HG02943 (cell line): Measurements from ENCODE around the gene TBC1D10B.
"Not testable (repeated sequence)": the region's sequence is repeated elsewhere in the genome, so short reads cannot be mapped to it uniquely, and the experiment has no call there.

Experiments
- ATAC-seq: cut with Tn5 transposase; IDR thresholded peaks from one replicate; pipeline ENCODE4 v1.9.1; 2021; ENCODE audit warnings: mild to moderate bottlenecking, low read depth, moderate library complexity; ENCODE audit not compliant: unreplicated experiment

Gene TBC1D10B

DNA sequence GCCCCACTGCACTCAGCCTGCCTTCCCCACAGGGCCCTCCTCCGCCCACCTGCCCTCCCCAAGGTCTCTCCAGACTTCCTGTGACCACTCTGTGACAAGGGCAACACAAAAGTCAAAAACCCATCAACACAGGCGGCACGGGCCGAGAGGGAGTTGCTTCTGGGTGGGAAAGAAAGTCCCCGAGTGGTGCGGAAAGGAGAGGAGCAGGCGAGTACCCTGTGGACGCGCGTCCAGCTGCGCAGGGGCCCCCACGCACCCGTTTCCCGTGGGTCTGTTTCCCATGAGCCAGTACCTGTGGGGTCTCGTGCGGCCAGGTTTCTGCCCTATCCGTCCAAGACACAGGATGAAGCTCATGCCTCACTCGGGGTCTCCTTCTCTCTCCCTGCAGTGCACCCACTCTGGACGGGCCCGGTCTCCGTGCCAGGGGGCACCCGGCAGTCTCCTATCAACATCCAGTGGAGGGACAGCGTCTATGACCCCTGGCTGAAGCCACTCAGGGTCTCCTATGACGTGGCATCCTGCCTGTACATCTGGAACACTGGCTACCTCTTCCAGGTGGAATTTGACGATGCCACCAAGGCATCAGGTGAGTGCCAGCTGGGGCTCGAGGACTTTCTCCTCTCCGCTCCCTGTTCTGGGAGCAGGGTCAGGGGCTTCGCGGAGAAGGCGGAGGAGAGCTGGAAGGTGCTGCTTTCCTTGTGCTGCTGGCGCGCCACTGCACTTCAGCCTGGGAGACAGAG is 27.4 kb downstream of the TBC1D10B start:
- no peak for ATAC-seq

DNA sequence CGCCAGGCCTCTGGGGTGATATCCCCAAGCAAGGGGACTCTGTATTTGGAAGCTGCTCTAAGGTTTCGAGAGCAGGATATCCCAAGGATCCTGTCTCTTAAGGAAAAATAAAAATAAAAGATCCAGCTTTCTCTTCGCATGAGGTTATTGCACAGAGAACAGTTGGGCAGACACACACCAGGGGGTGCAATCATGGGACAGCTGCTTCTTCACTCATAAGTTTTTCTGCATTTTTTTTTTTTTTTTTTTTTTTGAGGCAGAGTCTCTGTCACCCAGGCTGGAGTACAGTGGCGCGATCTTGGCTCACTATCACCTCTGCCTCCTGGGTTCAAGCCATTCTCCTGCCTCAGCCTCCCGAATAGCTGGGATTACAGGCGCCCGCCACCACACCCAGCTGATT is 28.3 kb downstream of the TBC1D10B start:
- ATAC-seq, result not testable (repeated sequence)

DNA sequence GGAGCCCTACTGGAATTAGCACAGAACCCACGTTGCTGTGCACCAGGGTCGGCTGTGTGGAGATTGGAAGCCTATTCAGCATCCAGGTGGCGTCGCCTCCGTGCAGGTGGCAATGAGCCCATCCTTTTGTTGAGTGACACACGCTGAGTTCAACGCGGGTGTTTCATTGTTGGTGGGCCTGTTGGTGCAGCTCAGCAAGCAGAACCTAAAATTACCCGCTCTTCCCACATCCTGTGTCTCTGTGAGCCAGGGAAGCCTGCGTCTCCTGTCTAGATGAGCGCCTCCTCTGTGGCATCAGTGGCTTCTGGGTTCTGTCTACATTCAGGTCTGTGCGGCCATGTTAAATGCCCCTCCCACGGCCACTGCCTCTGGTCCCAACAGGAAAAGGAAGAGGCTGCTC is 29.7 kb downstream of the TBC1D10B start:
- no peak for ATAC-seq

DNA sequence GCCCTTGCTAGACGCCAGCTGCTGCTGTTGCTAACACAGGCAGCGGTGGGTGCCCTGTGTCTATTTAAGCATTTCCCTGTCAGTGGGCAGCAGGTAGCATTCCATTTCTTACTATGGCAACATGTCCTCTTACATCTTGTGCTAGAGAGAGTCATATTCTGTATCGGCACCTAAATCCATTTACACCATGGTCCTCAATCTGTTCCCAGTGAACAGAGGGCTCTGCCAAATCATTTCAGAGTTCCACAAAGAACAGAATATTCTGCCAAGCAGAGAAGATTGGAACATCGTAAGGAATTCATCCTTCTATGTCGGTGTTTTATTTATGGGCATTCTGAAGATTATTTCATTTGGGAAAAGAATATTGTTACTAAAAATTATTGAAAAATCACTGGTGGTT is 31.6 kb downstream of the TBC1D10B start:
- not testable (repeated sequence) for ATAC-seq

DNA sequence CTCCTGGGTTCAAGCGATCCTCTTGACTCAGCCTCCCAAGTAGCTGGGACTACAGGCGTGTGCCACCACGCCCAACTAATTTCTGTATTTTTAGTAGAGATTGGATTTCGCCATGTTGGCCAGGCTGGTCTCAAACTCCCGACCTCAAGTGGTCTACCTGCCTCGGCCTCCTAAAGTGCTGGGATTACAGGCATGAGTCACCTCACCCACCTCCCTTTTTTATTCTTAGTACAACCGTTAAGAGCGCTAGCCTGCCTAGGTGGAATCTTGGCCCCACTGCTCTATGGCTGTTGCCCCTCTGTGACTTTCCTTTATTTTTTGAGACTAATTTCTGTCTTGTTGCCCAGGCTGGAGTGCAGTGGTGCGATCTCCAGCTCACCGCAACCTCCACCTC is 32.3 kb downstream of the TBC1D10B start:
- not testable (repeated sequence) for ATAC-seq

DNA sequence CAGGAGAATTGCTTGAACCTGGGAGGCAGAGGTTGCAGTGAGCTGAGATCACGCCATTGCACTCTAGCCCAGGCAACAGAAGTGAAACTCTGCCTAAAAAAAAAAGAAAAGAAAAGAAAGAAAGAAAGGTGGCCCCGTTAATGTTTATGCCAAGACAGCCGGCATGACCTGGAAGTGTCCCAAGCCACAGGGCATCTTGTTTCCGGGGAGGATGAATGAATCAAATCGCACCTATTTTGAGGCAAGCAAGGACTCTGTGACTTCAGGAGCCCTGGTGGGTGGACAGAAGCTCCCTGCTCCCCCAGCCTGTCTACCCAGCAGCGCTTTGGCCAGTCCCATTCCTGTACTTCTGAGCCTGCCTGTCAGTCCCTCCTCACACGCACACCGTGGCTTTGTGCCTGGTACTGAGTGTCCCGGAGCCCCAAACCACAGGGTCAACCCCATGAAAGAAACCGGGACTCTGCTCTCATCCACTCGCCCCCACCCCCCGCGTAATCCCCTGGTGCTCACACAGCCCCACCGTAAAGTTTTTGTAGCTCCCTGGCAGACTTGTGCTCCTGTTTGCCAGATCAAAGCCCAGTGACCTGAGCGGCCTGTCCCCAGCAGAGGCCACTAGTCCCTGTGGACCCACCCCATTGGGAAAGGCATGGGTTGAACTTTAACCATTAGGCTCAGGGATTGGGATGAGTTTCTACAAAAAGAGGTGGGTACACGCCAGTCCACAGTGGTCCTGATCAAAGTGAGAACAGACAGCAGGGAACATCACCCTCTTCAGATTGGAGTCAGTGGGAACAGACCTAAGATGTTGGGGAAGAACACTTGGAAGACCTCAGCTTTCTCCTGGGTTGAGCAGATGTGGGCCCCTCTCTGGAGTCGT is 34.5 kb downstream of the TBC1D10B start:
- ATAC-seq, result peak; percentile 26

DNA sequence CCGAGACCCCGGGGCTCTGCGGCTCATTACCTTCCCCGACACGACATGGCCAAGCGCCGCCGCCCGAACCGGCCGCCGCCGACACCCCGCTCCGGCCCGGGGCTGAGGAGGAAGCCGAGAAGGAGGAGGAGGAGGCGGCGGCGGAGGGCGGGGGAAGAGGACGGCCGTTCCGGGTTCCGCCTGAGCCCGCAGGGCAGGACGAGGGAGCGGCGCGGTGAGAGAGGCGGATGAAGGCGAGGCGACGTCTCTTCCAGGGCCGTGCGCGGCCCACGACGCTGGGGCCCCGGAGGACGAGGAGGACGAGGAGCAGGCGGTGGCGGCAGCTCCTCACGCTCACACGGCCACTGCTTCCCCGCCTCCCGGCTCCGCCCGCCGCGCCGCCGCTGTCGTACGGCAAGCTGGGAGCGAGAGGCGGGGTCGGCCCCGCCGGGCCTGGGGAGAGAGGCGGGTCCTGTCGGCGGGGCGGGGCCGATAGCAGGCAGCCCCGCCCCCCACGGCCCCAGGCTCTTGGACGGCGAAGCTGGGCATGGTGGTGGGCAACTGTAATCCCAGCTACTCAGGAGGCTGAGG is 35.2 kb downstream of the TBC1D10B start:
- peak; percentile 82 for ATAC-seq

DNA sequence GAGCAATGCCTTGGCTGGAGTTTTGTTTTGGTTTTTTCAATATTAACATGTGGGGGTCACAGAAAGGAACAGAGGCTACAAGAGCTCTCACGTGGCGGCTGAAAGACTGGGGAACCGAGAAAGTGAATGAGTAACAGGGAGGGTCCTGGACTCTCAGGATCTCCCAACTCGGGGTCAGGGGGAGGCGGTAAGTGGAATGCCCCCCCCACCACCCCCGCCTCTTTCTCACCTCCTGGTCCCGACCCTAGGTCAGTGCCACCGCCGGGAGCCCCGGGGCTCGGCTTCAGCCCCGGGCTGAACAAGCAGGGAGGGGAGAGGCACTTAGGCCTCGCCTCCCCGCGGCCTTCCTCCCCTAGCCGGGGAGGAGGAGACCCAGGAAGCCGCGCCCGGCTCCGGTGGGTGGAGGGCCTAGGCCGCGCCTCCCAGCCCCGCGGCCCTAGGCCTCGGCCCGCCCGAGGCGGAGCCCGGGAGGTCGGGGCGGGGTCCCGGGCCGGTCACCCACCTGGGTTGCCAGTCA is 35.8 kb downstream of the TBC1D10B start:
- ATAC-seq, result peak; percentile 80

DNA sequence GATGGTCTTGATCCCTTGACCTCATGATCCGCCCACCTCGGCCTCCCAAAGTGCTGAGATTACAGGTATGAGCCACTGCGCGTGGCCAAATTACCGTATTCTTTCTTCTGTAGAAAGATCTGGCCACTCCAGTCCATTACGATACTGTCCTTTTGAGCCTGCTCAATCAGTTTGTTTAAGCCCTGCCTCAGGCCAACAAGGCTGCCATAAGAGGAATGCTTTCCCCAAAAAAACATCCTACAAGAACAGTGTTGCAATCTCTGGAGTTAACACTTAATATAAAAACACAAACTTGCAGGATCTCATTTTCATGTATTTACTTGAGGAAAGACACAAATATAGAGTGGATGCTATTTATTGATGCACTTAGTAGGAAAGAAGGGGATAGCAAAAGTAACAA is 46.1 kb downstream of the TBC1D10B start:
- ATAC-seq, result not testable (repeated sequence)

DNA sequence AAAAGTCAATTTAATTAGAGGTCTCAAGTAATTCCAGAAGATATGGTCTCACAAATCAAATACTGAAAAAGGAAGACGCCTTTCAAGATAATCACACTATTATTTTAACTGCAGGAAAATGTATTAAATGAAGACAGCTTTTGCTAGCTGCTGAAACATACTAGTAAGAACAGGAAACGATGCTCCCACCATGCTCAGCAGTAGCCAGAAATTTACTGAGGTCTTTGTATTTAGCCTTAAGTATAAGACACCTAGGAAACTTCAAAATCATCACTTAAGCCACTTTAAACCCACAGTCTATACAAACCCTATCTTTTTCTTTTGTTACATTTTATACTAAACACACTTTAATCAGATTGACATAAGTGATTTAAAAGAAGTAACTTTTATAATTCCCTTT is 51.6 kb downstream of the TBC1D10B start:
- not testable (repeated sequence) for ATAC-seq

DNA sequence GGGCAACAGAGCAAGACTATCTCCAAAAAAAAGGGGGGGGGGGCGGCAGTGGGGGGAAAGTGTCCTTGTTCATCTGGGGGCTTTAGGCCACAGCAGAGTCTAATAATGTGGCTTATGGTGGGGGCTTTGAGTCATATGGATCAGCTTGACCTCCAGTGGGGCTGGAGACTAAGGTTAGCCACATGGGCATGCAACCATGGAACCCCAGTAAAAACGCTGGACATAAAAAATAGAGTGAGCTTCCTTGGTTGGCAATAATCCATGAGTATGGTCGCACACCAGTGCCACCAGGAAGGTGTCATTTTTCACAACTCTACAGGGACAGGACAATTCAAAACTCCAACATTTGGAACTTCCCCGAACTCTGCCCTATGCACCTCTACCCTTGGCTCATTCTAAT is 59.4 kb downstream of the TBC1D10B start:
- not testable (repeated sequence) for ATAC-seq

DNA sequence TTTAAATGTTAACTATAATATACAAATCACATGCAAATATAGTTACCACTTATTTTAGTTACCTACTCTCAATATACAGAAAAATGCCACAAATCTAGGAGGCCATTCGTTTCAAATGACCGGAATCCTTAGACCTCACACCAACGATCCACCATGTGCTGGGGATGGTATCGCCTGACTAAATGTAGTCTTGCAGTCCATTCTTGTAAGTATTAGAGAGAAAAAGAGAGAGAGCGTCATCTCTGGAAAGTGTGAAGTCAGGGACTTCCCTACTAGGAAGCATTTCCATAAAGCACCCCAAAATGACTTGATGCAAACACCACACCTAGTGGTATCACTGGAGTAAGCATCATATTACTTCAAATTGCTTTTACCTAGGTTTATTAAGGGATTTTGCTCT is 61.0 kb downstream of the TBC1D10B start:
- ATAC-seq, result not testable (repeated sequence)
